HG02759 (cell line): Measurements from ENCODE around the gene EGFLAM.
A peak's percentile ranks its signal among the peaks of the same experiment; 100 is the strongest.

Experiments used
- ATAC-seq: cut with Tn5 transposase; IDR thresholded peaks from one replicate; pipeline ENCODE4 v1.9.1; 2021; ENCODE audit warnings: mild to moderate bottlenecking, moderate library complexity; ENCODE audit not compliant: unreplicated experiment

EGFLAM gene

DNA sequence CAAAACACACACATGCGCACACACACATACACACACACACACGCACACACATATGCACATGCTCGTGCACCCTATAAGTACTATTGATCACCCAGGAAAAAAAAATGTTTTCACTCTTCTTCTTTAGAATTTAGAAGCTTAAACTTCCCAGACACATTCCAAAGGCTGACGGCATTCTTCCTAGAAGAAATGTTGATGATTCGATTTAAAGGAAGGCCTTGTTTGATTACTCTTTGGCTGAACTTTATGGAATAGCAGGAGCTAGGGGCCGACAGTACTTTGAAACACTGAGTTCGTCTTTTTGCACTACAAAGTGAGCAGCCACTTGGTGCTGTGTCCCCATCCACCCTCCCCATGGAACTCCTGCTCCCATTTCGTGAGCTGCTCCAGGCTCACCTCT, 113.2 kb downstream of the EGFLAM start:
- no peak for ATAC-seq

DNA sequence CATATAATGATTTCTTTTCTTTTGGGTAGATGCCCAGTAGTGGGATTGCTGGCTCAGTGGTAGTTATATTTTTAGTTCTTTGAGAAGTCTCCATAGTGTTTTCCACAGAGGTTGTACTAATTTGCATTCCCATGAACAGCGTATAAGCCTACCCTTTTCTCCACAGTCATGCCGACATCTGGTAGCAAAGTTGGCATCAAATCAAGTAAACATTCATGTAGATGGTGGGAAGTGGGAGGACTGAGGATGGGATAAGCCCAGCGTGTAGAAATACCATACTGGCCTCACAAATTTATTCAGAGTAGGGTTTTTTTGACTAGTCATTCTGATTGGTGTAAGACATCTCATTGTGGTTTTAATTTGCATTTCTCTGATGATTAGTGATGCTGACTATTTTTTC, 115.4 kb downstream of the EGFLAM start:
- no peak for ATAC-seq

DNA sequence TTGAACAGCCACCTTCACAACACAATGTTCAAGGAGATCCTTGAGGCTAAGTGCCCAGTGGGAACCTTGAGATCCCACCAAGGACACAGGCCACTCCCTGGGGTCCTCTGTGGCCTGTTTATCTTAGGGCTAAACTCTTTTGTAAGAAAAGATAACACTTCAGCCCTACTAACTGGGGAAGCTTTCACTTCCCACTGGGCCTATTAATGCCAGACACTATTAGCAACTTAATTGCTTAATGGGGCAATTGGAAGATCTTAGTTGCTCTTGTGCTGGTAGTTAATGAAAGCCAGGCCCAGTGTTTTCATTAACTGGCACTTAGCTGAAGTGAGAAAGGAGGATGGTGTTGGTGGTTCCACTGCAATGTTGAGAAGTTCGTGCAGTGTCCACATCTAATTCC, 117.1 kb downstream of the EGFLAM start:
- no peak for ATAC-seq

DNA sequence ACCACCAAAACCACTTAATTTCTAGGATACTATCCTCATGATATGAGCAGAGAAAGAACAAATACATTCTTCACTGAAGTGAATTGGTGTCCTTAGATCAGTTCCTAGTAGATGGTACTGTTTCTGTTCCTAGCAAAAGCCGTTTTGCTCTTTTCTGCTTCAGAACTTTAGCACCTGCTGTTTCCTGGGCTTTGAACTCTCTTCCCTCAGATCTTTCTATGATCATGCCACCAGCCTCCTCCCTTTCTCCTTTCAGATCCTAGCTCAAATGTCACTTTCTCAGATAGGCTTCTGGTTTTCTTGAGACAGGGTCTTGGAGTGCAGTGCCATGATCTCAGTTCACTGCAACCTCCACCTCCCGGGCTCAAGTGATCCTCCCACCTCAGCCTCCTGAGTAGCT, 118.0 kb downstream of the EGFLAM start:
- ATAC-seq, result no peak

DNA sequence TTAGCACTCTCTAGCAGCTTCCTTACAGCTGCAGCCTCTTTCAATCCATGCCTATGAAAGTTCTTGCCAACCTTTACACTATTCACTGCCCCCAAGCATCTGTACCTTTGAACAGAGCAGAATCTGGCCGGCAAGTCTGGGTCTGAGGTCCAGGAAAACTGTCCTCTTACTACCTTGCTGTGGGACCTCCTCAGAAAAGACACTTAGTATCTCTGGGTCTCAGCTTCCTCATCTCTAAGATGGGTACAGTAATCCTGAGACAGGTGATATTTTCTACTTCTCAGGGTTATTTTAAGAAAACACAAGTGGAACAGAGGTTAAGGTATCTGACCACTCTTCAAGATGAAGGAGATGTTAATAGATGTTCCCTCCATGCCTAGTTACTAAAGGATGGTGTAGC, 120.2 kb downstream of the EGFLAM start:
- ATAC-seq, result no peak

DNA sequence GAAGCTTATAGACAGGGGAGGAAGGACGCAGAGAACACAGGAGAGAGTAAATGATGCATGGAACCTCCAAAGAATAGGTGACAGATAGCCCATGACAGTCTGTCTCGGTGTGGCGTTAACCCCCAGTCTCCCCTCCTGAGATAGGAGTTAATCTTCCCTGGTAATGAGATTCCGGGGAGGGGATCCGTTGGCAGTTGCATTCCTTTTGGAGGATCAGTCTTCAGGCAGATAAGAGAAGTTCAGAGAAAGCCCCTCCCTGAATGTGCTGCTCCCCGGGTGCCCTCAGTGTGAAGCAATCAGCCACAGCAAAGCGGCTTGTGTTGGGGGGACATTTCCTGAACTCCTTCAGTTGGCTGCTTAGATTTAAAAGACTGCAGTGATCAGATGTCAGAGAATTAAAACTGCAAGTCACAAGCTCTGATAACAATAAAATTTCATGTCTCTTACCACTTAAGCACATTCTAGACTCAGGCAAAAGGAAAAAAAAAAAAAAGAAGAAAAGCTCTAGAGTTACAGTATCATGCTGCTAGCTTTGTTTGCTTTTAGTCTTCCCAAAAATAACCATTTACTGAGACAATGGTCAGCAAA, 121.1 kb downstream of the EGFLAM start:
- ATAC-seq, result no peak

DNA sequence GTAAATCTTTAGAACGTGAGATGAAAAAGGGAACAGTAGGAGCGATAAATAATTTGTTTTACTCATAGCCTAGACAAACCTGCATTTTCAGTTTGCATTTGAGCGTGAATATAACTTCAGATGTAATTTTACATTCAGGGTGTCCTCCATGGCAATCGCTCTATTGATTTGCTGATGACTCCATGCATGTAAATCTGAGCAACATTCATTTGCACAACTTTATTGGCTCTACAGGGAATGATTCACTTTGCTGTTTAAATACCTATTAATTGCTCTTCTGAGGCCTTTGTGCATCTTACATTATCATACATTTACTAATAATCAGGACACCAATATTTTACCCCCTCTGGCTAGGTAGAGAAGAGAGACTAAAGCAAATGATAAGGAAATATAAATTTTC, 122.2 kb downstream of the EGFLAM start:
- no peak for ATAC-seq

DNA sequence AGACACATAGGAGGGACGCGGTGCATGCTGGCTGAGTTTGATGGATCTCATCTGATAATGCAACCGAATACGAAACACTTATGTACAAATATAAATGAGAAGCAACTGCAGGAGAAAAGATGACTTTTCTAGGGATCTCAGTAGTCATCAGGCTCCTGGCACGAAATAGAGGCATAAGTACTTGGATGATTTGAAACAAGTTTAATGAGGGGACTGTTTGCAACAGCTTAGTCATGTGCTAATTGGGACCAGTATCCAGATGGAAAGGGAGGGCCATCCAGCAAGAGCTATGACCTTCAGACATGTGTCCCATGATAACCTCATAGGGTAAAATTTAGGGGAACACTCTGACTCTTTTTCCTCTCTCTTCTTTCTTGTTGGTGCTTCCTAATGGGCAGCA, 123.0 kb downstream of the EGFLAM start:
- ATAC-seq, result no peak

DNA sequence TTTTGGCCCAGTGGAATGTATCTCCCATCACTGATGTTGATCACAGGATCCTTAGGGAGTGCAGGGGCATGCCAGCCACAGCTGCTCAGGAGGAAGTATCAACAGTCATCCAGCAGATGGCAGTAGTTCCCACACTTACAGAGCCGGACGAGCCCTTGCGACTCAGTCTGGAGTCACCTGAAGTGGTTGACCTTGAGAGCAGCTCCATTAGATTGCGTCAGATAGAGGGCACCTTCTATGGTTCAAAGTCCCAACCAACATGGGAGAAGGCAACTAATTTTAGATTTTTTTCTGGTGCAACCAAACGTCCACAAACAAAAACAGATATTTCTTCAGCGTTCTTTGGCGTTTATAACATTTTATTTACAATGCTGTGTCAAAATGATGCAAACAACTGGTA, 124.5 kb downstream of the EGFLAM start:
- ATAC-seq, result peak; percentile 100

DNA sequence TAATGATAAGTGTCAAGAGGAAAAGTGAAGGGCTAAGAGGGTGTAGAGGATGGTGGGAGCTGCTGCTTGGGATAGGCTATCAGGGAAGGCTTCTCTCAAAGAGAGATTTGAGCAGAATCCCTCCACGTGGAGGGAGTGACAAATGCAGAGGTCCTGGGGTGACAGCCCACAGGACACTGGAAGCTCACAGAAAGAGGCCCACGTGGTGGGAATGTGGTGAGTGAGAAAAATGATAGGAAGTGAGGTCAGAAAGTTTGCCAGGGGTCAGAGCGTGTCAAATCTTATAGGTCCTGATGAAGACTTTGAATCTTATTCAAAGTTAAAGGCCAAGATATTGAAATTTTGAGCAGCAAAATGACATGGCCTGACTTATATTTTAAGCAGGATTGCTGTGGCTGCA, 125.3 kb downstream of the EGFLAM start:
- ATAC-seq, result no peak

DNA sequence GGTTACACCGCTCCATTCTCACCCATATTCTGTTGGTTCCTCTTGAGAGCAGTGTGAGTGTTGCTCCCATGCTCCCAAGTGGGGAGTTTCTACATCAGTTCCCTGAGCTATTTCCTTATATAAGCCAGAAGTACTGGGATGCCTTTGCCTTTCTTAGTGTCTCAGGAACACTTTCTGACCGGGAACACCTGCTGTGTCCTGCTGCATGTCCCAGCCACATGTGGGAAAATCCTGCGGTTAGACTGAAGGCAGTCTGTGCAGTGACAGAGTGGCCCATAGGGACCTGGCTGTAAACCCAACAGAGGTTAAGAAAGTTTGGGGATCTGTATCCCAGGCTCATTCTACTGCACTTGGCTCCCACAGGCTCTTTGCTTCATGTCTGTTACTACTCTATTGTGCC, 126.0 kb downstream of the EGFLAM start:
- no peak for ATAC-seq

DNA sequence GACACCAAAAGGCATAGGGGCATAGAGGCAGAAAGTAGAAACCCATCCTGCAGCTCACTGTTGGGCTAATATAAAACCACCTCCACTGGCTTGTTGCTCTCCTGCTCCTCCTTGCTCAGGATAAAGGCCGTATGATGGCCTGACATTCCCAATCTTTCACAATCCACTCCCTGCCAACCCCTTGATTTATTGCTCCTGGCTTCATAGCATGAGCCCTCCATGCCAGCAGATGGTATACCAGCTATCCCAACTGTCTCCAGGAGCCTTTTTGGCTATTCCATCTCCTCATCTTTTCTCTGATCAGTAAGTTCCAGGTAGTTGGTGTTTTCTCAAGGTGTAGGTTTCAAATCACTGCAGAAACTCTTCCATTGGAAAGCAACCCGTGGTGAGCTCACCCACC, 128.8 kb downstream of the EGFLAM start:
- no peak for ATAC-seq

DNA sequence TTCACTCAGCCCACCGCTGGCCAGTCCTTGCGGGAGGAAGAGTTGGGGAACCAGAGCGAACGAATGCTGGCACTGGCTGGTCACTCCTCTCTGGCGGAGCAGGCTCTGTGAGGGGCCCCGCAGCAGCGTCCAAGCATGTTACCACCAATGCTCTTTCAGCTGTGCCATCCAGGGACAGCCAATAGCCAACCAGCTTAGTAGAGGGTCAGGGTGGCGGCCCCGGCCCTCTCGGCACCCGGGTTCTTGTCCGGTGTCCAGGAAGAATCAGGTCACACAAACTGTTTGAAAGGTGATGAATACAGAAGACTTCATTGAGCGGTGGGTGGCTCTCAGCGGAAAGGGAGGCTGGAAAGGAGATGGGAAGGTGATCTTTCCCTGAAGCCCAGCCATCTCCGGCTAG, 135.3 kb downstream of the EGFLAM start:
- no peak for ATAC-seq

DNA sequence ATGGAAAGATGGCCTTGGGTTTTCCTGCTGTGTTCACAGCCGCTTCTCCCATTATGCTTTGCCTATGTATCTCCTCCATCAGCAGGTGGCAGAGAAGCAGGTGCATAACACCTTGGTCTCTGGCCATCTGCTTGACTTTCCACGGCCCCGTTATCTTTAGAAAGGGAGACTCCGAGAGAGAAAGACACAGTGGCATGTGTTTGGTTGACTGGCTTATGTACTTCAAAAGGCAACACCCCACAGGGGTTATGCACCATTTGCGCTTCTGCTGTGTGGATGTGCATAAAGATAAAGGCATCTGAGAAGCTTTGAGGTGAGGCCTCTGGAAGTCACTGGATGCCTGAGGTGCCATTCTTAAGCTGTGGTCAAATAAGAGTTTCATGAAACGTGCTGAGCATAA, 138.4 kb downstream of the EGFLAM start:
- no peak for ATAC-seq

DNA sequence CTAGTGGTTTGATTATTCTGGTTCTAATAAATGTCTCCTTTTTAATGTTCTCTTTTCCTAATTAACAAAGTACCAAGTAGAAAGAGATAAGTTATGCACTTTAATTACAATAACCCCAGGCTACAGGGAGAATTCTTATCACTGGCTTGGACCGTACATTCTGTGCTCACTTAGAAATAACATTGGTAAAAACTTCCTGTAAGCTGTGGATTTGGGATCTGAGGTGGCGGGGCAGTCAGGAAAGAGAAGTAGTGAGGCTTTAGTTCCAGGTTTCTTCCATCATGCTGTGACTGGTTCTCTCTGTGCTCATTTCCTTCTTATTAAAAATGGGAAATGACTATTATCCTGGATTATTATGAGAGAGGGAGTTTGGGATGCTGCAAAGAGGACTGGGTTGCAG, 142.0 kb downstream of the EGFLAM start:
- no peak for ATAC-seq

DNA sequence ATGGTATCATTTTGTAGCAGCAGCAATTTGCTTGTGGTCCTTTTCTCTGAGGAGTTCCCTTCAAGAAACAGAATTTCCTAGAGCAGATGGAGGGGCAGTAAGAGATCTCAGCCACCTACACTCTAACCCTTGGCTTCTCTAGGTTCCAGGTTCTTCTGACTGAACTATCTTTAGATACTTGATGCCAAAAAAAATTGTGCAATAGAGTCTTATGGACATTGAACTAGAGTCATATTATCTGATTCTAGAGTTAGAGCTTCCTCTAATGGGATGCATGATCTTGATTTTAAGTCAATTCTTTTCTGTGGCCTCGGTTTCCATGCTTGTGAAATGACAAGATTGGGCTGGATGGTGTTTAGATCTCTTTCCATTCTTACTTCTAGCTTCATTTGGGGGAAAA, 142.8 kb downstream of the EGFLAM start:
- ATAC-seq, result no peak

DNA sequence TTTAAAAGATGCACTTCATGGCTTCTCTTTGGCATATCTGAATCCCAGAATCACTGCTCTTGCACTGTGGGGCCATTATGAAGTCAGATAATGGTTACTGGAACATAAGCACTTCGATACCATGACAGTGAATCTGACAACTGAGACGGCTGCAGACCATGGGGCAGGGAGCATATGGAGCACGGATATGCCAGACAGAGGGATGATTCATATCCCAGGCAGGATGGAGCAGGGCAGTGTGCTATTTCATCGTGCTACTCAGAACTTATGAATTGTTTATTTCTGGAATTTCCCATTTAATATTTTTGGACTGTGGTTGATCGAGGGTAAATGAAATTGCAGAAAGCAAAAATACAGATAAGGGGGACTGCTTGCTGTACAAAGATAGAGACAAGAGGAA, 145.0 kb downstream of the EGFLAM start:
- ATAC-seq, result no peak

DNA sequence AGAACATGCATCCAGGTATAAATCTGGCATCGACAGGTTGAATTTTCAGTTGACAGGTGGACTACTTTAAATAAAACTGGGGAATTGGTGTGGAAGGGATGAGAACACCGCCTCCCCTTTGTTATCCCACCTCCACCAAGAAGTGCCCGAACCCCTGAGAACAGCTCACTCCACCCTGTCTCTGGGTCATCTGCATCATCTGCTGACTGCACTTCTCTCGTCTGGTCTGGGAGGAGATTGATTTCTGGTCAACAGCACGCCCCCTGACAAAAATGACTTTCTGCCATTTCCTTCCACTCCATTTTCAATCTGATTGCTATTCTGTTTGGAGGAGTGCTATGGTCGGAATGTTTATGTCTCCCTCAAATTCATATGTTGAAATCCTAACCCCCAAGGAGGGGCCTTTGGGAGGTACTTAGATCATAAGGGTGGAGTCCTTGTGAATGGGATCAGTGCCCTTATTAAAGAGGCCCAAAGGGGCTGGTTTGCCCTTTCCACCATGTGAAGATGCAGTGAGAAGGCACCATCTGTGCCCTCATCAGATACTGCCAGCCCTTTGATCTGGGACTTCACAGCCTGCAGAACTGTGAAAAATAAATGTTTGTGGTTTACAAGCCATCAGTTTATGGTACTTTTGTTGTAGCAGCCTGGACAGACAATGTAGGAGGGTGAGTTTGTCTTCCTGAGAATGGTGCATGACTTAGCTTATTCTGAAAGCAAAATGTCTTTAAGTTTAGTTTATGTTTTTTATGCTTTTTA, 145.7 kb downstream of the EGFLAM start:
- no peak for ATAC-seq

DNA sequence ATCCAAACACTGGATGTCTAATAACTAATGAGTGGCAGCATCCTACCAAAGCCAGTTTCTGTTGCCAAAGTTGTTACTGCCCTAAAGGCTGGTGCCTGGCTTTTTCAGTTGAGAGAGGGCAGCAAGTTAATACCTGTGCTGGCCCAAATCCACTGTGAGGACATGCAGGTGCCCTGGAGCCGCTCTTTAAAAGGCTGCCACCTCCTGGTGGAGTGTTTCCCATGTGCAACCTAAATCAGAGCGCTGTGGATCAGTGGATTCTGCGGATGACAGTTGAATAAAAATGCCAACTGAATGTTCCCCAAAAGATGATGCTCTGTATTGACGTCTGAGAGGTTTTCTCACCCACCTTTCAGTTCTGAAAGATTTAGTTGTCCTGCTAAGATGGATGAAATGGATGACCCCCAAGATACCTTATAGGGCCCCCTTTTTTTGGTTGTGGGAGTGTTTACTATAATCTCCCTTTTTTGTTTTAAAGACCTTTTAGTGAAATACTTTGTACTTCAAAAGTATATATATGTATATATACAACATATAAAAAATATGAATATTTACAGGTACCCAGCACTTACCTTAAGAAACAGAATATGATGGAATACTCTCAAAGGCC, 146.4 kb downstream of the EGFLAM start:
- no peak for ATAC-seq

DNA sequence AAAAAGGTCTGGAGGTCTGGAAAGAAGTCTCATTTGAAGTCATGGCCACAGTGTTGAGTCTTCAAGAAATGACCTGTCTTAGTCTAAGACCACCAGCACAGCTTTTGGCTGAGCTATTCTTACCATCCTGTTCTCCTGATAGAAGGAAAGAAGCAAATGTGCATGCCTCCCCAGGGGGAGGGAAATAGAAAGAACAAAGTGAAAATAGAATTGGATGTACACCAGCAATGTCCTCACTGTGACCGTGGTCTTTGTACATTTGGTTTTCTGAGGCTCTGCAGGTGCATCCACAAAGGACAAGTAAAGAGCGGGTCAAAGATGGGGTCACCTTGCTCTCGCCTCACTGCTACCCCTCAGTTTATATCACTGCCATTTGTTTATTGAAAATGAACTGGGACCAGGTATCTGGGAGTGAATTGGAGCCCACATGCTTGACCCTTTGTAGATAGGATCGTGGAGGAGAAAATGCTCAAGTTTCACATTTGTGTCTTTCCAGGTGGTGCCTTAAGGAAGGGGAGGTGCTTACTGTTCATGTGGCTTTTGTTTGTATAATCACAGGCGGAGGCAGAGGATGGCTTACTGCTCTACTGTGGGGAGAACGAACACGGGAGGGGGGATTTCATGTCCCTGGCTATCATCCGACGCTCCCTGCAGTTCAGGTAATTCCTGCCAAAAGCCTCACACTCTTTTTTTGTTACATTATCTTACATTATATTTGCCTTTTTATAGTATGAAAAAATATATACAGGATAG, 150.3 kb downstream of the EGFLAM start:
- ATAC-seq, result no peak

DNA sequence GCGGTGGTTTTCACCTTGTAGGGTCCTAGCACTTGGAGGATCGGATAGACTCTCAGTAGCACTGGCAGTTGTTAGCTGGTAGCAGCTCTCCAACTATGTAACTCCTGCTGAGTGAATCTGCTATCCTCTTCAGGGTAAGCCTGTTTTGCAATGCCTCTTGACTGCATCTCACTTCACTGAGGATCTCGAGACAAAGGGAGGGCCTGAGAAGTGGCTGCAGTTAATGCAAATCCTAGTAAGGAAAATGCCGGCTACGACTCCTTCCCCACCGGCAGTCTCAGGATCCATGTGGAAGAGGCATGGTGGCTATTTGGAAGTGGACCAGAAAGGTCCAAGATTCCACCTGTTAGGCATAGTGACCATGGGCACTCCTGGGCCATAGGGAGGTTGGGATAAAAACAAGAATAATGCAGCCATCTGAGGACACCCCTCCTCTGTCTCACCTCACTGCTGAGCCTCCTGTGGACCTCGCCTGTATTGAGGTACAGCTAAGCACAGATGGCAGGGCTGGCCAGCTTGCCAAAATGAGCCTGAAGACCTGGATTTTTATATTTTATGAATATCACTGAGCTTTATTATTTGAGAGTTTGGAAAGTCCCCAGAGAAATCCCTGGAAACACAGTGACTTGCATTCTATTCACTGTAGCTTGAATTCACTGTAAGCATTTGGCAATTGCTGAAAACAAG, 152.1 kb downstream of the EGFLAM start:
- ATAC-seq, result no peak
